SU-DHL-6 (cell line): ENCODE data around the gene PLEKHM1.

ENCODE experiments used
- H2AFZ ChIP-seq: fragments of 200-600 bp; sonication (generic); 2 replicates; pipeline ENCODE4 v1.6.1; 2014; ENCODE audit warnings: low read depth, mild to moderate bottlenecking, moderate library complexity, mixed read lengths, antibody characterized with exemption, low read length; ENCODE audit not compliant: severe bottlenecking
- H3F3A ChIP-seq: fragments of 200-600 bp; shearing (Covaris generic); 2 replicates; pipeline ENCODE4 v1.6.0; 2016; ENCODE audit warnings: antibody characterized with exemption, mild to moderate bottlenecking; ENCODE audit not compliant: insufficient read depth
- H3K27ac ChIP-seq: fragments of 200-600 bp; sonication (generic); 2 replicates; pipeline ENCODE4 v1.5.1; 2016; ENCODE audit warnings: low read depth, mild to moderate bottlenecking, low read length, moderate library complexity, mixed read lengths
- H3K27me3 ChIP-seq: fragments of 200-600 bp; sonication (generic), shearing (Covaris generic); 2 replicates; pipeline ENCODE4 v1.6.0; 2014; ENCODE audit warnings: mild to moderate bottlenecking, low read length
- H3K36me3 ChIP-seq: fragments of 200-600 bp; sonication (generic); 2 replicates; pipeline ENCODE4 v1.6.1; 2014; ENCODE audit warnings: mild to moderate bottlenecking, low read length, mixed read lengths
- H3K4me2 ChIP-seq: fragments of 300-600, 200-600 bp; shearing (Covaris generic), sonication (generic); 2 replicates; pipeline ENCODE4 v1.6.0; 2014; ENCODE audit warnings: low read length, low read depth, mild to moderate bottlenecking; ENCODE audit not compliant: poor library complexity, severe bottlenecking
- H3K4me3 ChIP-seq: fragments of 200-600 bp; sonication (generic); 2 replicates; pipeline ENCODE4 v1.5.1; 2014; ENCODE audit warnings: antibody characterized with exemption, low read length, mild to moderate bottlenecking, mixed read lengths; ENCODE audit not compliant: insufficient read depth, poor library complexity, severe bottlenecking
- H3K79me2 ChIP-seq: fragments of 200-600 bp; sonication (generic); 2 replicates; pipeline ENCODE4 v1.6.1; 2014; ENCODE audit warnings: mild to moderate bottlenecking, low read length, moderate library complexity; ENCODE audit not compliant: insufficient read depth
- H3K9ac ChIP-seq: fragments of 200-600 bp; sonication (generic); 2 replicates; pipeline ENCODE4 v1.7.0; 2014; ENCODE audit warnings: mild to moderate bottlenecking, low read length
- H3K9me2 ChIP-seq: fragments of 200-600 bp; sonication (generic); replicated peaks from 2 replicates; pipeline ENCODE4 v1.6.1; 2014; ENCODE audit warnings: low read length; ENCODE audit not compliant: insufficient read depth
- H3K9me3 ChIP-seq: fragments of 200-600 bp; sonication (generic); 2 replicates; pipeline ENCODE4 v1.6.1; 2014; ENCODE audit warnings: low read length, mixed read lengths; ENCODE audit not compliant: insufficient read depth
- H4K20me1 ChIP-seq: fragments of 200-600 bp; sonication (generic); 2 replicates; pipeline ENCODE4 v1.6.1; 2014; ENCODE audit warnings: low read depth, mild to moderate bottlenecking, antibody characterized with exemption, low read length, moderate library complexity, mixed read lengths
- CTCF ChIP-seq: fragments of 200-600 bp; sonication (generic); IDR thresholded peaks from one replicate; pipeline ENCODE4 v1.5.1; 2017; ENCODE audit warnings: antibody characterized with exemption, mild to moderate bottlenecking, low read length, moderate library complexity; ENCODE audit not compliant: insufficient read depth, poor library complexity, severe bottlenecking
- EZH2phosphoT487 ChIP-seq: fragments of 200-600 bp; sonication (generic), shearing (Covaris generic); conservative IDR thresholded peaks from 2 replicates; pipeline ENCODE4 v1.6.1; 2018; ENCODE audit warnings: mild to moderate bottlenecking, antibody characterized with exemption, low read length, moderate library complexity, mixed read lengths

The PLEKHM1 gene

GRCh38 chr17:45409659-45410076 is 80.9 kb downstream of the PLEKHM1 start:
- Histone ChIP-seq H3K9me3 (no peaks in the 10 kb centered on the region), H3K27me3 (no peaks in the 10 kb centered on the region), H3K4me2 (peak overlapping the region; percentile 85), H3K9me2 (no peaks in the 10 kb centered on the region), H3F3A (peaks cover 5% of the 10 kb centered on the region), H3K79me2 (peaks cover 12% of the 10 kb centered on the region), H3K27ac (peak overlapping the region; percentile 57), H3K4me3 (peak overlapping the region; percentile 69), H4K20me1 (no peaks in the 10 kb centered on the region), H2AFZ (peak overlapping the region; percentile 82), H3K36me3 (no peaks in the 10 kb centered on the region), H3K9ac (peak overlapping the region; percentile 80)
- no peak for TF ChIP-seq EZH2phosphoT487
- TF ChIP-seq CTCF: no peak

- Histone ChIP-seq H3K9ac (peak overlapping the region; percentile 80), H3K4me3 (peak overlapping the region; percentile 69), H4K20me1 (no peaks in the 10 kb centered on the region), H3K4me2 (peak overlapping the region; percentile 85), H2AFZ (no peak overlapping the region), H3F3A (peaks cover 5% of the 10 kb centered on the region), H3K36me3 (no peaks in the 10 kb centered on the region), H3K9me2 (no peaks in the 10 kb centered on the region), H3K27me3 (no peaks in the 10 kb centered on the region), H3K79me2 (peaks cover 12% of the 10 kb centered on the region), H3K27ac (no peak overlapping the region), H3K9me3 (no peaks in the 10 kb centered on the region)
- TF ChIP-seq CTCF: no peak
- TF ChIP-seq EZH2phosphoT487: no peak
Observed at GRCh38 chr17:45408611-45409421, 81.7 kb downstream of the PLEKHM1 start.

GRCh38 chr17:45406107-45406506 is 84.4 kb downstream of the PLEKHM1 start:
- no peak overlapping the region for H3K9ac ChIP-seq
- H3K9me3 ChIP-seq: no peaks in the 10 kb centered on the region
- peaks cover 12% of the 10 kb centered on the region for H3K79me2 ChIP-seq
- no peaks in the 10 kb centered on the region for H4K20me1 ChIP-seq
- no peak overlapping the region for H3K4me3 ChIP-seq
- no peaks in the 10 kb centered on the region for H3K9me2 ChIP-seq
- H2AFZ ChIP-seq: no peak overlapping the region
- H3K27me3 ChIP-seq: no peaks in the 10 kb centered on the region
- H3K27ac ChIP-seq: no peak overlapping the region
- H3K4me2 ChIP-seq: no peak overlapping the region
- no peaks in the 10 kb centered on the region for H3K36me3 ChIP-seq
- TF ChIP-seq CTCF (no peak), EZH2phosphoT487 (no peak)
- H3F3A ChIP-seq: peaks cover 5% of the 10 kb centered on the region
